Tibial nerve (tissue), 4 donors: ENCODE measurements around the gene CD47. TPM values are rescaled to one million over a fixed set of nuclear protein-coding genes. Genes with fewer than 3 reads are reported as not detected.

Experiments used
- DNase-seq, 2 donors: peaks; one replicate each; pipeline ENCODE4 v3.0.0-alpha.2; 2019; ENCODE audit warnings: low spot score in 2 of 2
- H3K27ac ChIP-seq, 4 donors: fragments of 200-600 bp; sonication (generic) in 3 of 4; one replicate each; pipeline ENCODE4 v1.5.1; 2017 to 2019; ENCODE audit warnings: mild to moderate bottlenecking in 1 of 4
- H3K27me3 ChIP-seq, 2 donors: fragments of 200-600 bp; sonication (generic) in 1 of 2; one replicate each; pipeline versions ENCODE4 v1.5.1 to v1.6.0; 2017 to 2019
- H3K36me3 ChIP-seq, 3 donors: fragments of 200-600 bp; sonication (generic); one replicate each; pipeline ENCODE4 v1.5.1; 2018 to 2019
- H3K4me1 ChIP-seq, 4 donors: fragments of 200-600 bp; sonication (generic) in 3 of 4; one replicate each; pipeline ENCODE4 v1.5.1; 2017 to 2019
- H3K4me3 ChIP-seq, 4 donors: fragments of 200-600 bp; sonication (generic) in 3 of 4; one replicate each; pipeline ENCODE4 v1.5.1; 2017 to 2019; ENCODE audit warnings: mild to moderate bottlenecking in 1 of 4, moderate library complexity in 1 of 4
- H3K9me3 ChIP-seq, 4 donors: fragments of 200-600 bp; sonication (generic) in 3 of 4; one replicate each; pipeline ENCODE4 v1.5.1; 2017 to 2019
- CTCF ChIP-seq, 5 experiments: fragments of 200-600 bp in 3 of 5; fragments of 450-650 bp in 2 of 5; sonication (generic) in 3 of 5; IDR thresholded peaks; one replicate each; pipeline ENCODE4 v1.5.1; 2016 to 2019; ENCODE audit warnings: antibody characterized with exemption in 5 of 5, mild to moderate bottlenecking in 3 of 5, moderate library complexity in 2 of 5
- EP300 ChIP-seq, 2 donors: sonication (generic); formaldehyde crosslinking; IDR thresholded peaks; one replicate each; pipeline ENCODE4 v1.6.1; 2017; ENCODE audit warnings: antibody characterized with exemption in 2 of 2, mild to moderate bottlenecking in 1 of 2
- POLR2A ChIP-seq, 2 donors: fragments of 450-650 bp; IDR thresholded peaks; one replicate each; pipeline ENCODE4 v1.6.1; 2017; ENCODE audit warnings: antibody characterized with exemption in 2 of 2, mild to moderate bottlenecking in 2 of 2, moderate library complexity in 2 of 2
- WGBS, 2 donors: methylation state at CpG; one replicate each; pipeline ENCODE4 v1.1.5; 2018; 5-methylcytosine and 5-hydroxymethylcytosine counted together
- total RNA-seq, 4 donors: library from RNA; depleted of rRNA; stranded (reverse); fragments of >200 nt; gene quantifications; one replicate each; pipeline ENCODE4 v1.1.0, GENCODE V29; 2016

The CD47 gene
- total RNA-seq, 4 donors from 2014 or later, result 57.9 to 63.9 (median 60.5) TPM

- no peak for DNase-seq
- Histone ChIP-seq H3K4me1 (peaks cover 0 to 5% (median 0%) of the 10 kb centered on the region in 4 donors), H3K27me3 (no peaks in the 10 kb centered on the region), H3K27ac (no peak overlapping the region), H3K9me3 (no peaks in the 10 kb centered on the region), H3K36me3 (peaks cover 0 to 22% (median 0%) of the 10 kb centered on the region in 3 donors), H3K4me3 (no peak overlapping the region)
- 87 to 91% methylated on average over 2 of the region's 2 CpGs for WGBS, 2 donors
- TF ChIP-seq POLR2A (IDR thresholded peaks at IDR 0.05) (no peak), CTCF (IDR thresholded peaks at IDR 0.05) (no peak), EP300 (IDR thresholded peaks at IDR 0.05) (no peak)
Observed at GRCh38 chr3:108031895-108032294, 58.9 kb downstream of the CD47 start.

GRCh38 chr3:108030960-108031359 is 59.9 kb downstream of the CD47 start:
- no peak overlapping the region for H3K27ac ChIP-seq
- WGBS, 2 donors, result 92 to 97% methylated on average over 5 of the region's 5 CpGs
- no peak overlapping the region for H3K4me3 ChIP-seq
- H3K27me3 ChIP-seq, result no peaks in the 10 kb centered on the region
- no peaks in the 10 kb centered on the region for H3K9me3 ChIP-seq
- H3K36me3 ChIP-seq, result peaks cover 0 to 22% (median 0%) of the 10 kb centered on the region in 3 donors
- no peak for TF ChIP-seq CTCF (IDR thresholded peaks at IDR 0.05)
- no peak for TF ChIP-seq EP300 (IDR thresholded peaks at IDR 0.05)
- no peak for TF ChIP-seq POLR2A (IDR thresholded peaks at IDR 0.05)
- DNase-seq, result no peak
- H3K4me1 ChIP-seq, result no peaks in the 10 kb centered on the region

GRCh38 chr3:108029466-108029865 is 61.4 kb downstream of the CD47 start:
- TF ChIP-seq CTCF (IDR thresholded peaks at IDR 0.05) (no peak), POLR2A (IDR thresholded peaks at IDR 0.05) (no peak), EP300 (IDR thresholded peaks at IDR 0.05) (no peak)

GRCh38 chr3:108028896-108029295 is 61.9 kb downstream of the CD47 start:
- 43 to 54% methylated on average over 2 of the region's 2 CpGs for WGBS, 2 donors
- Histone ChIP-seq H3K4me3 (no peak overlapping the region), H3K36me3 (peaks cover 0 to 21% (median 0%) of the 10 kb centered on the region in 3 donors), H3K9me3 (no peaks in the 10 kb centered on the region), H3K27ac (no peak overlapping the region), H3K27me3 (no peaks in the 10 kb centered on the region), H3K4me1 (no peaks in the 10 kb centered on the region)
- TF ChIP-seq POLR2A (IDR thresholded peaks at IDR 0.05) (no peak), EP300 (IDR thresholded peaks at IDR 0.05) (no peak)
- DNase-seq, result no peak

More at GRCh38 chr3:108029466-108029865, 61.4 kb downstream of the CD47 start:
- no peaks in the 10 kb centered on the region for H3K9me3 ChIP-seq
- no peaks in the 10 kb centered on the region for H3K27me3 ChIP-seq
- H3K36me3 ChIP-seq, result peaks cover 0 to 22% (median 0%) of the 10 kb centered on the region in 3 donors
- H3K4me3 ChIP-seq, result no peak overlapping the region
- no peak for DNase-seq
- H3K27ac ChIP-seq, result no peak overlapping the region
- H3K4me1 ChIP-seq, result no peaks in the 10 kb centered on the region
- 45 to 47% methylated on average over 1 of the region's 1 CpG for WGBS, 2 donors

GRCh38 chr3:108025177-108025576 is 65.7 kb downstream of the CD47 start:
- 79 to 86% methylated on average over 3 of the region's 3 CpGs for WGBS, 2 donors
- no peak for TF ChIP-seq CTCF (IDR thresholded peaks at IDR 0.05)
- no peak for TF ChIP-seq POLR2A (IDR thresholded peaks at IDR 0.05)
- no peak for TF ChIP-seq EP300 (IDR thresholded peaks at IDR 0.05)
- Histone ChIP-seq H3K27me3 (no peaks in the 10 kb centered on the region), H3K4me1 (no peaks in the 10 kb centered on the region), H3K9me3 (no peaks in the 10 kb centered on the region), H3K36me3 (no peaks in the 10 kb centered on the region), H3K27ac (no peak overlapping the region), H3K4me3 (no peak overlapping the region)
- DNase-seq, result no peak
